GM23248 (cell line): ENCODE results near the gene SH2D3A. TPM values are rescaled to one million over a fixed set of nuclear protein-coding genes. Genes with fewer than 3 reads are reported as not detected.

Source experiments
- DNase-seq: peaks from one replicate; pipeline ENCODE4 v3.0.0-alpha.2; 2015
- H2AFZ ChIP-seq: fragments of 200-600 bp; sonication (generic); 2 replicates; pipeline ENCODE4 v1.6.1; 2016; ENCODE audit warnings: antibody characterized with exemption
- H3F3A ChIP-seq: fragments of 200-600 bp; sonication (generic); 2 replicates; pipeline ENCODE4 v1.6.1; 2016; ENCODE audit warnings: mild to moderate bottlenecking, antibody characterized with exemption, mixed run types; ENCODE audit not compliant: insufficient read depth
- H3K27ac ChIP-seq: fragments of 200-600 bp; sonication (generic); 2 replicates; pipeline ENCODE4 v1.5.1; 2016; ENCODE audit warnings: mild to moderate bottlenecking
- H3K27me3 ChIP-seq: fragments of 200-600 bp; sonication (generic); replicated peaks from 2 replicates; pipeline ENCODE4 v1.6.1; 2016; ENCODE audit warnings: mild to moderate bottlenecking; ENCODE audit not compliant: insufficient read depth
- H3K36me3 ChIP-seq: fragments of 200-600 bp; sonication (generic); 2 replicates; pipeline ENCODE4 v1.6.1; 2016; ENCODE audit warnings: low read depth, mild to moderate bottlenecking
- H3K4me1 ChIP-seq: fragments of 200-600 bp; sonication (generic); 2 replicates; pipeline ENCODE4 v1.6.1; 2016; ENCODE audit warnings: mild to moderate bottlenecking; ENCODE audit not compliant: insufficient read depth
- H3K4me2 ChIP-seq: fragments of 200-600 bp; sonication (generic); one replicate; pipeline ENCODE4 v1.6.1; 2016; ENCODE audit warnings: mild to moderate bottlenecking; ENCODE audit not compliant: unreplicated experiment
- H3K4me3 ChIP-seq: fragments of 200-600 bp; sonication (generic); 2 replicates; pipeline ENCODE4 v1.5.1; 2016; ENCODE audit warnings: mild to moderate bottlenecking
- H3K79me2 ChIP-seq: fragments of 200-600 bp; sonication (generic); 2 replicates; pipeline ENCODE4 v1.6.1; 2016; ENCODE audit warnings: mild to moderate bottlenecking; ENCODE audit not compliant: insufficient read depth
- H3K9ac ChIP-seq: fragments of 200-600 bp; sonication (generic); 2 replicates; pipeline ENCODE4 v1.6.1; 2016; ENCODE audit warnings: mild to moderate bottlenecking
- H3K9me2 ChIP-seq: fragments of 200-600 bp; sonication (generic); 2 replicates; pipeline ENCODE4 v1.6.1; 2016; ENCODE audit warnings: mixed run types, mild to moderate bottlenecking, moderate library complexity; ENCODE audit not compliant: insufficient read depth
- H3K9me3 ChIP-seq: fragments of 200-600 bp; sonication (generic); one replicate; pipeline ENCODE4 v1.6.1; 2017; ENCODE audit warnings: low read depth
- H4K20me1 ChIP-seq: fragments of 200-600 bp; sonication (generic); 2 replicates; pipeline ENCODE4 v1.6.0; 2016; ENCODE audit not compliant: insufficient read depth
- EZH2 ChIP-seq: fragments of 200-600 bp; sonication (generic); IDR thresholded peaks from 2 replicates; pipeline ENCODE4 v1.6.1; 2018; ENCODE audit warnings: antibody characterized with exemption, mild to moderate bottlenecking; ENCODE audit not compliant: insufficient read depth, poor library complexity, severe bottlenecking
- EZH2phosphoT487 ChIP-seq: fragments of 200-600 bp; sonication (generic); IDR thresholded peaks from 2 replicates; pipeline ENCODE4 v1.6.1; 2018; ENCODE audit warnings: antibody characterized with exemption, moderate library complexity, mild to moderate bottlenecking, low read depth; ENCODE audit not compliant: insufficient read depth
- WGBS, 2 experiments: methylation state at CpG; one replicate each; pipeline ENCODE4 v1.1.6; 2015 to 2017; ENCODE audit warnings: low lambda C conversion rate in 2 of 2, low coverage in 1 of 2; ENCODE audit errors: missing lambda C conversion rate in 2 of 2; 5-methylcytosine and 5-hydroxymethylcytosine counted together
- in situ Hi-C: fragments of 300-500 bp; cut with MboI; formaldehyde crosslinking; loops from 2 replicates; pipeline ENCODE4 v1.15.0; 2020
- polyA plus RNA-seq: library from polyadenylated mRNA; unstranded; fragments of >200 nt; fragmentation: Nextera tagmentation; extraction: Ambion mirVana; gene quantifications from 2 replicates; pipeline ENCODE4 v1.2.1, GENCODE V29; 2016
- total RNA-seq: library from RNA; depleted of rRNA; stranded (reverse); fragments of >200 nt; shearing (Covaris generic); gene quantifications from 2 replicates; pipeline ENCODE4 v1.2.3, GENCODE V29; 2014; rRNA removed

Gene SH2D3A
- total RNA-seq, result not detected in 2 replicates
- 0.18 TPM in 1 of 2 replicates, not detected in the other for polyA plus RNA-seq

DNA sequence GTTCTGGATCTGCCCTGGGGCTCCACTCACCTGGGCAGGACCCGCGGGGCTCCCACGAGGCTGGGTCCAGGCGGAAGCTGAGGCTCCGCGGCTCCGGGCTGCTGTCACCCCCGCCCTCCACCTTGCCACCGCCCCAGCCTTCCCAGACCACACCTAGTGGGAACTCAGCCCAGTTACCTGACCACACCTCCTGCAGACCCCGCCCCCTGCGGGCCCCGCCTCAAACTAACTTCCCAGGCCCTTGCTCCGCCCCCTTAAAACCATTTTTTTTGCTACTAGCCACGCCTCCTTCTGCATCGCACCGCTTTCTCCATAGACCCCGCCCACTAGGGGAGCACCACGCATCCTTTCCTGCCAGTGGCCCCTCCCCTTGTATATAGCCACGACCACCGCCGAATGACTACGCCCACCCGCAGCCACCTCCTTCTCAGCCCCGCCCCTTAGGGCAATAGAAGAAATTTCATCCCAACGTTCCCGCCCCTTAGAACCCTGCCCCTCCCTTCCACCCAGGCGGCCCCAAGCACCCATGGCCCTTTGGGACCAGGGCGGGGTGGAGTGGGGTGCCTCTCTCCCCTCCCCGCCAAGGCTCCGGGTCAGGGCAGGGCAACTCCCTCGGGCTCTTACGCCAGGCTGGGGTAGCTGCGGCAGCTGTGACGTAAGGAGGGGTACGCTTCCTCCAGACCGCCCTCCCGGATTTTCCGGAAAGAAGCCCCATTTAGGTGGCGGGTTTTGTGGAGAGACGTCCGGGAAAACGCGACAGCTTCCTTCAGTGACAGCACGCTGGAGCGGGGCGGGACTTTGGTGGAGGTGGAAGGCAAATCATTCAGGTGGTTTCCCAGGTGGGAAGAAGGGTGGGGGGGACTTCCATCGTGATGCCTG is at the start of gene SH2D3A:
TSS of gene SH2D3A (minus strand) at position 79 of the 879 bp plus-strand sequence. CDS start 3,687 bp downstream, outside the sequence.
- Histone ChIP-seq H4K20me1 (no peaks in the 10 kb centered on the region), H3K27ac (no peak within 1 kb of the TSS), H2AFZ (no peak within 1 kb of the TSS), H3K27me3 (peaks cover 15% of the 10 kb centered on the region), H3K9ac (no peak within 1 kb of the TSS), H3K9me2 (no peaks in the 10 kb centered on the region), H3K4me2 (no peak within 1 kb of the TSS), H3F3A (no peaks in the 10 kb centered on the region), H3K36me3 (no peaks in the 10 kb centered on the region), H3K4me1 (no peaks in the 10 kb centered on the region), H3K9me3 (no peaks in the 10 kb centered on the region), H3K79me2 (no peaks in the 10 kb centered on the region), H3K4me3 (no peak within 1 kb of the TSS)
- in situ Hi-C loops, result no loop called here
- TF ChIP-seq EZH2phosphoT487 (no peak), EZH2 (no peak)
- DNase-seq, result peak; percentile 19
- WGBS, 2 experiments, result 15 to 18% methylated on average over 36 to 46 of the region's 47 CpGs

- Histone ChIP-seq H3K4me2 (no peak overlapping the region), H3K9me3 (no peaks in the 10 kb centered on the region), H3K4me3 (no peak overlapping the region), H3K9ac (no peak overlapping the region), H4K20me1 (no peaks in the 10 kb centered on the region), H2AFZ (no peak overlapping the region), H3K4me1 (no peaks in the 10 kb centered on the region), H3K27ac (no peak overlapping the region), H3F3A (no peaks in the 10 kb centered on the region), H3K9me2 (no peaks in the 10 kb centered on the region), H3K79me2 (no peaks in the 10 kb centered on the region), H3K36me3 (no peaks in the 10 kb centered on the region), H3K27me3 (peaks cover 3% of the 10 kb centered on the region; the same call in 1 of the 2 replicates)
- WGBS, 2 experiments, result 72 to 77% methylated on average over 4 of the region's 4 CpGs
- in situ Hi-C loops, result no loop called here
- no peak for DNase-seq
- TF ChIP-seq EZH2, result no peak
- TF ChIP-seq EZH2phosphoT487, result no peak
Observed at GRCh38 chr19:6813659-6814058, 46.4 kb upstream of the SH2D3A start.

GRCh38 chr19:6812612-6813011 is 45.4 kb upstream of the SH2D3A start:
- H3K9me3 ChIP-seq, result no peaks in the 10 kb centered on the region
- no peaks in the 10 kb centered on the region for H3K36me3 ChIP-seq
- no peak overlapping the region for H3K4me2 ChIP-seq
- no peak for DNase-seq
- no peaks in the 10 kb centered on the region for H4K20me1 ChIP-seq
- no peaks in the 10 kb centered on the region for H3F3A ChIP-seq
- no peak for TF ChIP-seq EZH2
- no peak for TF ChIP-seq EZH2phosphoT487
- in situ Hi-C loops, result no loop called here
- H3K27ac ChIP-seq, result no peak overlapping the region
- peaks cover 3% of the 10 kb centered on the region; the same call in 1 of the 2 replicates for H3K27me3 ChIP-seq
- no peak overlapping the region for H3K4me3 ChIP-seq
- no peaks in the 10 kb centered on the region for H3K4me1 ChIP-seq
- no peaks in the 10 kb centered on the region for H3K9me2 ChIP-seq
- H3K79me2 ChIP-seq, result no peaks in the 10 kb centered on the region
- no peak overlapping the region for H3K9ac ChIP-seq
- peak overlapping the region; percentile 86 for H2AFZ ChIP-seq
- WGBS, 2 experiments, result 20 to 26% methylated on average over 2 of the region's 2 CpGs

DNA sequence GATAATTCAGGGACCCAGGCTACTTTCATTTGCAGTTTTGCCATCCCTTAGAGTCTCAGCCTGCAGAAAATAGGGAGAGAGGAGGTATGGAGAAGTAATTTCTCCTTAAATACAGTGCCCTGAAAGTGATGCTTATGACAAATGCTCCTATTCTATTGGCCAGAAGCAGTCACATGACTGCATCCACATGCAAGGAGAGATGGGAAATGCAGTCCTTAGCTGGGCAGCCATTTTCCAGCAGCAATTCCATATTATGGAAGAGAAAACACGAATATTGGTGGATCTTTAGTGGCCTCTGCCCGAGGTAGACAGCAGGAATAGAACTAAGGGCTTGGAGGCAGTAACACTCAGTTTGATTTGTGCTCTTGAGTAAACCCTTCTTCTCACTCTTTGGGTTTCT is 44.7 kb upstream of the SH2D3A start:
- no peak overlapping the region for H3K4me2 ChIP-seq
- no peaks in the 10 kb centered on the region for H3K9me3 ChIP-seq
- H3K9ac ChIP-seq, result no peak overlapping the region
- 0% methylated on average over 2 of the region's 2 CpGs for WGBS, 2 experiments
- in situ Hi-C loops, result no loop called here
- peaks cover 3% of the 10 kb centered on the region; the same call in 1 of the 2 replicates for H3K27me3 ChIP-seq
- peak overlapping the region; percentile 86 for H2AFZ ChIP-seq
- H3K9me2 ChIP-seq, result no peaks in the 10 kb centered on the region
- no peak for TF ChIP-seq EZH2phosphoT487
- no peak for TF ChIP-seq EZH2
- H3K4me1 ChIP-seq, result no peaks in the 10 kb centered on the region
- no peaks in the 10 kb centered on the region for H3F3A ChIP-seq
- H4K20me1 ChIP-seq, result no peaks in the 10 kb centered on the region
- H3K79me2 ChIP-seq, result no peaks in the 10 kb centered on the region
- no peaks in the 10 kb centered on the region for H3K36me3 ChIP-seq
- H3K4me3 ChIP-seq, result no peak overlapping the region
- no peak overlapping the region for H3K27ac ChIP-seq
- DNase-seq, result peak; percentile 76
